ENCODE measurements around the gene SIAE.
"Not testable (repeated sequence)": the region's sequence is repeated elsewhere in the genome, so short reads cannot be mapped to it uniquely, and the experiment has no call there.

SIAE gene

DNA sequence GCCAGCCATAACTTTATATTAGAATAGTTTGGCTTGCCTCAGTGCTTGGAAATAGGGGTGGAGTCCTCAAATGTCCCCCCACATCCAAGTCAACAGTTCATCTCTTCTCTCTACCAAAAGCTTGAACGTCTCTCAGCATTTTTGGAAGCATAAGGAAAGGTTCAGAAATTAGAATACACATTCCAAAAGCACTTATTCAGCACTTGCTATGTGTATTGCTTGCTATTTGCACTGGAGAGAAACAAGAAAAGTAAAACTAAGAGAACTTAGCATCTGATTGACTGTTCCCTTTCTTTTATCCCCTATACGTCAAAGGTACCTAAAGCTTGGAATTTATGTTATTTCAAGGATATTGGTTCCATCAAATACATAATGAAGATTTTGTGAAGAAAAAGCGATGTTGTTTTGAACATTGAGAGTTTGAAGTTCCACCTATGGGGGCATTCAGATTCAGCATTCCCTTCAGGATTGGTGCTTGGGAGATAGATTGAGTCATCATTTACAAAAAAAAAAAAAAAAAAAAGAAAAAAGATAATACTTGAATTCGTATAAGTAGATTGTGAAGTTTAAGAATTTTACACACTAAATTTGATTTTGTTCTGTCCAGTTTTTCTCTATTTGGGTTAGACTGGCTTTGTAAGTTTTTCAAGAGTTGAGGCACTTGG, 49.5 kb downstream of the SIAE start:
- peaks cover 6% of the 10 kb centered on the region for H3K27me3 Mint-ChIP-seq
- H3K27ac Mint-ChIP-seq = peak overlapping the region; percentile 95
- H3K36me3 Mint-ChIP-seq (ENCODE audit: low read depth) = peaks cover 31% of the 10 kb centered on the region
- no peaks in the 10 kb centered on the region for H3K9me3 Mint-ChIP-seq
- H3K4me1 Mint-ChIP-seq = peaks cover 10% of the 10 kb centered on the region
- ATAC-seq (no peak), DNase-seq (no peak)
- H3K4me3 Mint-ChIP-seq = peak overlapping the region; percentile 94

DNA sequence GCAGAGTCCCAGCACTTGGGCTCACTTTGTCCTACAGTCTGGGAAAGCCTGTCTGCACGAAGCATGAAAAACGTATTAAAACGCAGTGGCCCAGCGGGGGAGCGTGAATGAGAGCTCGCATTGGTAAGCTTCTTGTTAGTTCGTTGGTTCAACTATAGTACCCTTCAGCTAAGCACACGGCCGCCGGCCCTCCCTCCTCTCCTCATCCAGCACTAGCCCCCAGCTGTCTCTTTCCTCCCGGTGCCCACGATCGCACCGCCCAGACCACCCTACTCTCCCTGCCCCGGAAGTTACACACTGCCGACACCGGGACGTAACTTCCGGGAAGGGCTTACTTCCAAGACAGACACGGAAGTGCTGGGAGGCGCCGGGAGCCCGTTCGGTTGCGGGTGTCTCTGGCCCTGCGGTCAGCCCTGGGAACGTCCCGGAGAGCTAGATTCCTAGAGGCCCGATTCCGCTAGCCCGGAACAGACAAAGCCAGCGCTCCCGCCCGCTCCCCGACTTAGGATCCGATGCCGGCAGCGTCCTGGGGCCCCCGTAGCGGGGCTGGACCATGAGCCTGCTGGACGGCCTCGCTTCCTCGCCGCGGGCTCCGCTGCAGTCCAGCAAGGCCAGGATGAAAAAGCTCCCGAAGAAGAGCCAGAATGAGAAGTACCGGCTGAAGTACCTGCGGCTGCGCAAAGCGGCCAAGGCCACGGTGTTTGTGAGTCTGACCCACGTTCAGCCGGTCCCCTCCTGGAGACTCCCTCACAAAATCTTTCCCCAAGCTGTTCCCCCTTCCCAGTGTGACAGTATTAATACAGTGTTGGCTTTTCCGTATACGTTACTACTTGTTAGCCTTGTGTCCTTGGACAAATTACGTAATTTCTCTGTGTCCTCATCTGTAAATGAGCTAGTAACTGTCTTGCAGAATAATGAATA, 50.7 kb downstream of the SIAE start, which contains the start of gene TBRG1:
TSS of gene TBRG1 (plus strand) at position 334 of the 921 bp plus-strand sequence. CDS start at position 554, 220 bp downstream.
- Mint-ChIP-seq H3K36me3 (ENCODE audit: low read depth) (peaks cover 23% of the 10 kb centered on the region), H3K9me3 (no peaks in the 10 kb centered on the region), H3K4me1 (peaks cover 10% of the 10 kb centered on the region), H3K4me3 (peak within 1 kb of the TSS; percentile 94), H3K27me3 (peaks cover 6% of the 10 kb centered on the region), H3K27ac (peak within 1 kb of the TSS; percentile 95)
- DNase-seq (peak; percentile 82), ATAC-seq (peak; percentile 100)

DNA sequence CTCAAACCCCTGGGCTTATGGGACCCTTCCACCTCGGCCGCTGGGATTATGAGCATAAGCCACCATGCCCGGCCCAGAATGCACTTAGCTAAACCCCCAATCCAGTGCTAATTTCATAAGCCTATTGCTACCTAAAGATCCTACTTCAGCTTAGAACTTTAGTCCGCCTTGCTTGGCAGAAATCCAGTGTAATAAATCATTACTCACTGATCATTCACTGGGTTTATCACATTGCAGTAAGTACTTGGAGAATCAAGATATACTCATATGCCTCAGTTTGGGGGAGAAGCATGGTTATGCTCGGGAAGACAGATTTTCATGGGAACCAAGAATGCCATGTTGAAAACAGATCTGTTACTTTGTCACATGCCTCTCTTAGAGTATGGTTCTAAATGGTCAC, 54.7 kb downstream of the SIAE start:
- no peak overlapping the region for H3K27ac Mint-ChIP-seq
- peaks cover 6% of the 10 kb centered on the region for H3K27me3 Mint-ChIP-seq
- H3K36me3 Mint-ChIP-seq (ENCODE audit: low read depth) = peaks cover 1% of the 10 kb centered on the region
- DNase-seq (no peak), ATAC-seq (no peak)
- peaks cover 3% of the 10 kb centered on the region for H3K4me1 Mint-ChIP-seq
- H3K9me3 Mint-ChIP-seq = no peaks in the 10 kb centered on the region
- H3K4me3 Mint-ChIP-seq = no peak overlapping the region

- no peaks in the 10 kb centered on the region for H3K27me3 Mint-ChIP-seq
- ATAC-seq (no peak), DNase-seq (no peak)
- H3K36me3 Mint-ChIP-seq (ENCODE audit: low read depth) = no peaks in the 10 kb centered on the region
- H3K27ac Mint-ChIP-seq = no peak overlapping the region
- no peak overlapping the region for H3K4me3 Mint-ChIP-seq
- H3K9me3 Mint-ChIP-seq = no peaks in the 10 kb centered on the region
- peaks cover 6% of the 10 kb centered on the region for H3K4me1 Mint-ChIP-seq
Observed at GRCh38 chr11:124612567-124613246, 60.8 kb downstream of the SIAE start.

DNA sequence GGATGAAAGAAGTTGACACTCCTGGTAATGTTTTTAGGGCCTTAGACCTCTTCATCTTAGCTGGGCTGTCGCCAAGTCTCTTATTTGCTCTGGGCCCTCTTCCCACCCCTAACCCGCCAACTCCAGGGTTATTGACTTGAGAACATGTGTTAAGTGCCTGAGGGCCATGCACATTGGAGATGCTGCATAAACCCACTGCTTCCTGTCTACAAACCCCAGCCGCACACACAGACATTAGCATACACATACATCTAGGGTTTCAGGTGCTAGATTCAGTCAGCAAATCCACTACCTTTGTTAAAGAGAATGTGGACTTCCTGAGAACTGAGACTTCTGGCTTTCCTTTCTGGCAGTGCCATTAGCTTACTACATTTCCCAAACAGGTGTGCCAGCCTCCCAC, 61.5 kb downstream of the SIAE start:
- Mint-ChIP-seq H3K27me3 (no peaks in the 10 kb centered on the region), H3K9me3 (no peaks in the 10 kb centered on the region), H3K36me3 (ENCODE audit: low read depth) (no peaks in the 10 kb centered on the region), H3K27ac (no peak overlapping the region), H3K4me1 (peaks cover 6% of the 10 kb centered on the region), H3K4me3 (no peak overlapping the region)
- DNase-seq (no peak), ATAC-seq (peak; percentile 78)

- Mint-ChIP-seq H3K27ac (no peak within 1 kb of the TSS), H3K9me3 (no peaks in the 10 kb centered on the region), H3K36me3 (ENCODE audit: low read depth) (no peaks in the 10 kb centered on the region), H3K4me3 (no peak within 1 kb of the TSS), H3K4me1 (peaks cover 6% of the 10 kb centered on the region), H3K27me3 (no peaks in the 10 kb centered on the region)
- ATAC-seq = no peak
- no peak for DNase-seq
Observed at GRCh38 chr11:124611064-124611463, 62.5 kb downstream of the SIAE start, which contains the start of gene PANX3. Gene PANX3, plus strand, starts transcription at chr11:124611428. Its CDS starts 129 bp downstream, at chr11:124611557.

DNA sequence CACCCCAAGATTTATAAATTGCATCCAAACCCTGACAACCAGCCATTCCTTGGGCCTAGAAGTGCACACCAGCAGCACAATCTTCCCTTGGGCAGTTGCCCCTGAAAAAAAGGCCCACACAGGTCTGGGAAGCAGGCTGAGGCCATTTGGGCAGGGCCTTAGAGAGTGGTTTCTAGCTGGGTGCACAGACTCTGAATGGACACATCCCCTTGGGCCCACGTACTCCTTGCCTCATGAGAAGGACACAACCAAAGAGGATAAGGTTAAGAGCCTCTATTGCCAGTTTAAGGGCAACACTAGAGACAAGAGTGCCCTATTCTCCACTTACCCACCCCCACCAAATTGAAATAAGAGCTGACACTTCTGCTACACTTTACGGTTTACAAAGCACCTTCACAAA, 63.2 kb downstream of the SIAE start:
- peaks cover 6% of the 10 kb centered on the region for H3K4me1 Mint-ChIP-seq
- no peak overlapping the region for H3K4me3 Mint-ChIP-seq
- no peak for ATAC-seq

GRCh38 chr11:124608147-124608546, 65.4 kb downstream of the SIAE start:
- H3K27ac Mint-ChIP-seq = no peak overlapping the region
- no peaks in the 10 kb centered on the region for H3K36me3 Mint-ChIP-seq (ENCODE audit: low read depth)
- H3K9me3 Mint-ChIP-seq = no peaks in the 10 kb centered on the region
- ATAC-seq (no peak), DNase-seq (no peak)
- H3K27me3 Mint-ChIP-seq = no peaks in the 10 kb centered on the region
- no peak overlapping the region for H3K4me3 Mint-ChIP-seq
- H3K4me1 Mint-ChIP-seq = peaks cover 6% of the 10 kb centered on the region

More for the DNA sequence above, 63.2 kb downstream of the SIAE start:
- Mint-ChIP-seq H3K36me3 (ENCODE audit: low read depth) (no peaks in the 10 kb centered on the region), H3K9me3 (no peaks in the 10 kb centered on the region), H3K27ac (no peak overlapping the region), H3K27me3 (no peaks in the 10 kb centered on the region)
- DNase-seq = no peak

GRCh38 chr11:124605719-124606118, 67.8 kb downstream of the SIAE start:
- Mint-ChIP-seq H3K27me3 (no peaks in the 10 kb centered on the region), H3K4me3 (no peak overlapping the region), H3K4me1 (no peaks in the 10 kb centered on the region), H3K9me3 (no peaks in the 10 kb centered on the region), H3K36me3 (ENCODE audit: low read depth) (no peaks in the 10 kb centered on the region), H3K27ac (no peak overlapping the region)
- DNase-seq = no peak
- ATAC-seq = no peak

DNA sequence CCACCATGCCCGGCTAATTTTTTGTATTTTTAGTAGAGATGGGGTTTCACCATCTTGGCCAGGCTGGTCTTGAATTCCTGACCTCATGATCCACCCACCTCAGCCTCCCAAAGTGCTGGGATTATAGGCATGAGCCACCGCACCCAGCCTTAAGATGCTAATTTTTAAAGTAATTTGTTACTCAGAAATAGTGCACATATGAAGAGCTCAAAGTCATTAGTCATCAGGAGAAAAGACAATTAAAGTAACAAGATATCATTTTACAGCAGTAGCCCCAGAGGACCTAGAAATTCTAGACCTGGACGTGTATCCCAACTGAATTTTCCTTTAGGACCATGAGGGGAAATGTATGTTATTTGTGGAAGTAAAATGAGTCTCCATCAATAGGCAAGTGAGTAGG, 70.8 kb downstream of the SIAE start:
- not testable (repeated sequence) for H3K4me1 Mint-ChIP-seq; H3K4me3 Mint-ChIP-seq; H3K36me3 Mint-ChIP-seq (ENCODE audit: low read depth); ATAC-seq; H3K9me3 Mint-ChIP-seq; H3K27ac Mint-ChIP-seq; DNase-seq; H3K27me3 Mint-ChIP-seq

DNA sequence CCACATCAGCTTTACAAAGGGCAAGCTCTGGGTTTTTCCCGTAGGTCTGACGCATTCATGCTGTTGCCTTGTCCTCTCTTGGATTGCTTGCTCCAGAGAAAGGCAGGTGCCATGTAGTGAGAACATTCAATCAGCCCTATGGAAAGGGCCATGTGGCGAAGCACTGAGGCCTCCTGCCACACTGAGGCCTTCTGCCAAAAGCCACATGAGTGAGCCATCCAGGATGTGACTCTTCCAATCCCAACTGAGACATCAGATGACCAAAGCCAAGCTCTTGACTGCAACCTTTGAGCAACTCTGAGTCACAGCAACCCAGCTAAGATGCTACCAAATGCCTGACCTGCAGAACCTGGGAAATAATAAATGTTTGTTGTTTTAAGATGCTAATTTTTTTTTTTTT, 71.3 kb downstream of the SIAE start:
- no peak for DNase-seq
- H3K36me3 Mint-ChIP-seq (ENCODE audit: low read depth) = no peaks in the 10 kb centered on the region

GRCh38 chr11:124600621-124601320, 72.8 kb downstream of the SIAE start:
- DNase-seq (no peak), ATAC-seq (no peak)
- H3K9me3 Mint-ChIP-seq = no peaks in the 10 kb centered on the region
- no peak overlapping the region for H3K4me3 Mint-ChIP-seq
- no peaks in the 10 kb centered on the region for H3K36me3 Mint-ChIP-seq (ENCODE audit: low read depth)
- H3K4me1 Mint-ChIP-seq = no peaks in the 10 kb centered on the region
- peaks cover 12% of the 10 kb centered on the region for H3K27me3 Mint-ChIP-seq
- no peak overlapping the region for H3K27ac Mint-ChIP-seq

More for the DNA sequence above, 71.3 kb downstream of the SIAE start:
- H3K4me3 Mint-ChIP-seq = no peak overlapping the region
- H3K27me3 Mint-ChIP-seq = peaks cover 9% of the 10 kb centered on the region
- ATAC-seq = peak; percentile 49
- H3K4me1 Mint-ChIP-seq = no peaks in the 10 kb centered on the region
- H3K27ac Mint-ChIP-seq = no peak overlapping the region
- H3K9me3 Mint-ChIP-seq = no peaks in the 10 kb centered on the region

- Mint-ChIP-seq H3K27me3 (peaks cover 17% of the 10 kb centered on the region), H3K27ac (no peak overlapping the region), H3K9me3 (no peaks in the 10 kb centered on the region), H3K4me1 (no peaks in the 10 kb centered on the region), H3K36me3 (ENCODE audit: low read depth) (no peaks in the 10 kb centered on the region), H3K4me3 (no peak overlapping the region)
- ATAC-seq = no peak
- no peak for DNase-seq
Observed at GRCh38 chr11:124597626-124598025, 75.9 kb downstream of the SIAE start.

GRCh38 chr11:124595302-124595701, 78.2 kb downstream of the SIAE start:
- Mint-ChIP-seq H3K4me1 (no peaks in the 10 kb centered on the region), H3K4me3 (no peak overlapping the region), H3K9me3 (no peaks in the 10 kb centered on the region), H3K36me3 (ENCODE audit: low read depth) (no peaks in the 10 kb centered on the region), H3K27ac (no peak overlapping the region), H3K27me3 (peaks cover 19% of the 10 kb centered on the region)
- ATAC-seq = no peak
- DNase-seq = no peak

Measured in activated naive CD8-positive, alpha-beta T cell treated with anti-CD3 and anti-CD28 coated beads, Interleukin-2, amount 50 U/mL, for 24 hours (primary cell).